GM18951 (cell line): Measurements from ENCODE around the gene DTNB.

Experiments used
- POLR2A ChIP-seq: IDR thresholded peaks from 4 replicates; pipeline ENCODE4 v1.6.1; 2011; ENCODE audit warnings: mild to moderate bottlenecking; ENCODE audit not compliant: insufficient read length, insufficient read depth; ENCODE audit errors: extremely low read depth
- in situ Hi-C: fragments of 300-500 bp; cut with MboI; formaldehyde crosslinking; loops from one replicate; pipeline ENCODE4 v1.12.0; 2022; ENCODE audit warnings: low sequenced_read_pairs, mixed read lengths, inconsistent platforms; ENCODE audit not compliant: unreplicated experiment

Gene DTNB

GRCh38 chr2:25697559-25698341 lies 24.4 kb upstream of the DTNB start:
- in situ Hi-C loops, result no loop called here
- TF ChIP-seq POLR2A, result no peak

- in situ Hi-C loops, result no loop called here
- no peak for TF ChIP-seq POLR2A
These were observed 19.5 kb upstream of the DTNB start for GRCh38 chr2:25692737-25693445.

- in situ Hi-C loops, result no loop called here
- TF ChIP-seq POLR2A, result no peak
These were observed 18.8 kb upstream of the DTNB start for GRCh38 chr2:25692143-25692542.

GRCh38 chr2:25690058-25690457 lies 16.7 kb upstream of the DTNB start:
- no peak for TF ChIP-seq POLR2A
- in situ Hi-C loops, result no loop called here

- in situ Hi-C loops, result no loop called here
- TF ChIP-seq POLR2A, result no peak
These were observed 14.9 kb upstream of the DTNB start for GRCh38 chr2:25688236-25688635.

GRCh38 chr2:25685741-25686140 lies 12.4 kb upstream of the DTNB start:
- in situ Hi-C loops, result no loop called here
- TF ChIP-seq POLR2A, result no peak

- no peak for TF ChIP-seq POLR2A
- in situ Hi-C loops, result no loop called here
These were observed 11.4 kb upstream of the DTNB start for GRCh38 chr2:25684577-25685473.

GRCh38 chr2:25682082-25682481 lies 8.7 kb upstream of the DTNB start:
- in situ Hi-C loops, result no loop called here
- TF ChIP-seq POLR2A, result no peak

GRCh38 chr2:25677877-25678276 lies 4.5 kb upstream of the DTNB start:
- TF ChIP-seq POLR2A, result no peak
- in situ Hi-C loops, result no loop called here

- in situ Hi-C loops, result no loop called here
- no peak for TF ChIP-seq POLR2A
These were observed 643 bp upstream of the DTNB start for GRCh38 chr2:25674077-25674362.

GRCh38 chr2:25672494-25673299 lies 680 bp downstream of the DTNB start:
- in situ Hi-C loops, result no loop called here
- TF ChIP-seq POLR2A, result peak; percentile 19

GRCh38 chr2:25671622-25672021 lies 1.8 kb downstream of the DTNB start:
- no peak for TF ChIP-seq POLR2A
- in situ Hi-C loops, result no loop called here

GRCh38 chr2:25669520-25669919 lies 3.9 kb downstream of the DTNB start:
- in situ Hi-C loops, result no loop called here
- no peak for TF ChIP-seq POLR2A
